ENCODE data around the gene TMPRSS3.
A peak's percentile ranks its signal among the peaks of the same experiment; 100 is the strongest.

TMPRSS3 gene

GRCh38 chr21:42396799-42397745 lies 1.2 kb upstream of the TMPRSS3 start:
- Histone ChIP-seq H3K9ac (ENCODE audit: low read depth, low read length, poor library complexity, severe bottlenecking) (no peak overlapping the region), H2AFZ (ENCODE audit: low read length) (no peak overlapping the region), H3K79me2 (ENCODE audit: insufficient read depth, low read length) (no peaks in the 10 kb centered on the region), H3K4me3 (ENCODE audit: low read length, poor library complexity, severe bottlenecking) (no peak overlapping the region), H3K27me3 (ENCODE audit: insufficient read depth, low read length, poor library complexity, severe bottlenecking) (no peaks in the 10 kb centered on the region), H3K9me2 (replicated peaks; ENCODE audit: low read depth, low read length) (no peaks in the 10 kb centered on the region), H3F3A (ENCODE audit: low read depth) (0 out of 2 replicates have a peak, but pooled peaks cover 2% of the 10 kb centered on the region), H3K36me3 (ENCODE audit: insufficient read depth, low read length) (no peaks in the 10 kb centered on the region), H3K9me3 (ENCODE audit: insufficient read depth, low read depth, low read length) (no peaks in the 10 kb centered on the region), H3K4me2 (ENCODE audit: low read depth, low read length, poor library complexity, severe bottlenecking) (peak overlapping the region; percentile 17), H3K4me1 (ENCODE audit: insufficient read depth, low read length, poor library complexity, severe bottlenecking) (peaks cover 40% of the 10 kb centered on the region), H4K20me1 (ENCODE audit: insufficient read depth, low read length, poor library complexity, severe bottlenecking) (no peaks in the 10 kb centered on the region)
- TF ChIP-seq EZH2phosphoT487 (IDR thresholded peaks at IDR 0.05; ENCODE audit: borderline replicate concordance), result no peak
- no peak for TF ChIP-seq CTCF (conservative IDR thresholded peaks at IDR 0.05; ENCODE audit: low read length)

- TF ChIP-seq CTCF (conservative IDR thresholded peaks at IDR 0.05; ENCODE audit: low read length) (no peak), EZH2phosphoT487 (IDR thresholded peaks at IDR 0.05; ENCODE audit: borderline replicate concordance) (no peak)
Measured at GRCh38 chr21:42395302-42395701, 550 bp downstream of the TMPRSS3 start.

GRCh38 chr21:42393443-42393950 lies 2.4 kb downstream of the TMPRSS3 start:
- H3K9me2 ChIP-seq (replicated peaks; ENCODE audit: low read depth, low read length), result no peaks in the 10 kb centered on the region
- no peak overlapping the region for H3K4me3 ChIP-seq (ENCODE audit: low read length, poor library complexity, severe bottlenecking)
- H3K4me2 ChIP-seq (ENCODE audit: low read depth, low read length, poor library complexity, severe bottlenecking), result no peak overlapping the region
- no peaks in the 10 kb centered on the region for H4K20me1 ChIP-seq (ENCODE audit: insufficient read depth, low read length, poor library complexity, severe bottlenecking)
- H3K9me3 ChIP-seq (ENCODE audit: insufficient read depth, low read depth, low read length), result no peaks in the 10 kb centered on the region
- TF ChIP-seq CTCF (conservative IDR thresholded peaks at IDR 0.05; ENCODE audit: low read length), result no peak
- TF ChIP-seq EZH2phosphoT487 (IDR thresholded peaks at IDR 0.05; ENCODE audit: borderline replicate concordance), result no peak
- no peaks in the 10 kb centered on the region for H3K79me2 ChIP-seq (ENCODE audit: insufficient read depth, low read length)
- no peaks in the 10 kb centered on the region for H3K27me3 ChIP-seq (ENCODE audit: insufficient read depth, low read length, poor library complexity, severe bottlenecking)
- H3K9ac ChIP-seq (ENCODE audit: low read depth, low read length, poor library complexity, severe bottlenecking), result no peak overlapping the region
- H3K4me1 ChIP-seq (ENCODE audit: insufficient read depth, low read length, poor library complexity, severe bottlenecking), result peaks cover 59% of the 10 kb centered on the region
- no peaks in the 10 kb centered on the region for H3F3A ChIP-seq (ENCODE audit: low read depth)
- no peaks in the 10 kb centered on the region for H3K36me3 ChIP-seq (ENCODE audit: insufficient read depth, low read length)
- H2AFZ ChIP-seq (ENCODE audit: low read length), result no peak overlapping the region

More at GRCh38 chr21:42395302-42395701, 550 bp downstream of the TMPRSS3 start:
- Histone ChIP-seq H2AFZ (ENCODE audit: low read length) (no peak overlapping the region), H3K4me3 (ENCODE audit: low read length, poor library complexity, severe bottlenecking) (no peak overlapping the region), H3K9me2 (replicated peaks; ENCODE audit: low read depth, low read length) (no peaks in the 10 kb centered on the region), H3K79me2 (ENCODE audit: insufficient read depth, low read length) (no peaks in the 10 kb centered on the region), H3K27me3 (ENCODE audit: insufficient read depth, low read length, poor library complexity, severe bottlenecking) (no peaks in the 10 kb centered on the region), H3K4me1 (ENCODE audit: insufficient read depth, low read length, poor library complexity, severe bottlenecking) (peaks cover 44% of the 10 kb centered on the region), H3K9ac (ENCODE audit: low read depth, low read length, poor library complexity, severe bottlenecking) (no peak overlapping the region), H3K9me3 (ENCODE audit: insufficient read depth, low read depth, low read length) (no peaks in the 10 kb centered on the region), H3K36me3 (ENCODE audit: insufficient read depth, low read length) (no peaks in the 10 kb centered on the region), H3F3A (ENCODE audit: low read depth) (no peaks in the 10 kb centered on the region), H3K4me2 (ENCODE audit: low read depth, low read length, poor library complexity, severe bottlenecking) (no peak overlapping the region), H4K20me1 (ENCODE audit: insufficient read depth, low read length, poor library complexity, severe bottlenecking) (no peaks in the 10 kb centered on the region)
